Measurements from ENCODE around the gene HIVEP2. TPM values are rescaled to one million over a fixed set of nuclear protein-coding genes. Genes with fewer than 3 reads are reported as not detected.

Gene HIVEP2
- total RNA-seq, 1 donor from 2014 or later = 12.3 TPM

- no peak overlapping the region for H3K4me3 ChIP-seq (ENCODE audit: low read depth, low read length)
- TF ChIP-seq CTCF (conservative IDR thresholded peaks at IDR 0.05; ENCODE audit: low read depth, low read length) = no peak
- DNase-seq (ENCODE audit: low read depth) = peak; percentile 78
These were observed 98.5 kb downstream of the HIVEP2 start for GRCh38 chr6:142846459-142846831.

GRCh38 chr6:142845624-142846458 is 99.1 kb downstream of the HIVEP2 start:
- peak overlapping the region; percentile 34 for H3K4me3 ChIP-seq (ENCODE audit: low read depth, low read length)
- no peak for TF ChIP-seq CTCF (conservative IDR thresholded peaks at IDR 0.05; ENCODE audit: low read depth, low read length)
- DNase-seq (ENCODE audit: low read depth) = peak; percentile 59

GRCh38 chr6:142845143-142845571 is 99.8 kb downstream of the HIVEP2 start:
- no peak for DNase-seq (ENCODE audit: low read depth)
- TF ChIP-seq CTCF (conservative IDR thresholded peaks at IDR 0.05; ENCODE audit: low read depth, low read length) = no peak
- H3K4me3 ChIP-seq (ENCODE audit: low read depth, low read length) = peak overlapping the region; percentile 34

- H3K4me3 ChIP-seq (ENCODE audit: low read depth, low read length) = no peak overlapping the region
- TF ChIP-seq CTCF (conservative IDR thresholded peaks at IDR 0.05; ENCODE audit: low read depth, low read length) = no peak
- DNase-seq (ENCODE audit: low read depth) = no peak
These were observed 100.8 kb downstream of the HIVEP2 start for GRCh38 chr6:142844065-142844755.

- DNase-seq (ENCODE audit: low read depth) = no peak
- TF ChIP-seq CTCF (conservative IDR thresholded peaks at IDR 0.05; ENCODE audit: low read depth, low read length) = no peak
- H3K4me3 ChIP-seq (ENCODE audit: low read depth, low read length) = no peak overlapping the region
These were observed 101.6 kb downstream of the HIVEP2 start for GRCh38 chr6:142843361-142843760.

- DNase-seq (ENCODE audit: low read depth) = no peak
- no peak for TF ChIP-seq CTCF (conservative IDR thresholded peaks at IDR 0.05; ENCODE audit: low read depth, low read length)
- no peak overlapping the region for H3K4me3 ChIP-seq (ENCODE audit: low read depth, low read length)
These were observed 102.3 kb downstream of the HIVEP2 start for GRCh38 chr6:142842418-142843261.

Measured in epithelial cell of proximal tubule (primary cell).